DMS79 (cell line): ENCODE results near the gene PAX7.

Source experiments
- DNase-seq: peaks from one replicate; lab custom pipeline; 2025; lab: John Stamatoyannopoulos, UW

PAX7 gene

DNA sequence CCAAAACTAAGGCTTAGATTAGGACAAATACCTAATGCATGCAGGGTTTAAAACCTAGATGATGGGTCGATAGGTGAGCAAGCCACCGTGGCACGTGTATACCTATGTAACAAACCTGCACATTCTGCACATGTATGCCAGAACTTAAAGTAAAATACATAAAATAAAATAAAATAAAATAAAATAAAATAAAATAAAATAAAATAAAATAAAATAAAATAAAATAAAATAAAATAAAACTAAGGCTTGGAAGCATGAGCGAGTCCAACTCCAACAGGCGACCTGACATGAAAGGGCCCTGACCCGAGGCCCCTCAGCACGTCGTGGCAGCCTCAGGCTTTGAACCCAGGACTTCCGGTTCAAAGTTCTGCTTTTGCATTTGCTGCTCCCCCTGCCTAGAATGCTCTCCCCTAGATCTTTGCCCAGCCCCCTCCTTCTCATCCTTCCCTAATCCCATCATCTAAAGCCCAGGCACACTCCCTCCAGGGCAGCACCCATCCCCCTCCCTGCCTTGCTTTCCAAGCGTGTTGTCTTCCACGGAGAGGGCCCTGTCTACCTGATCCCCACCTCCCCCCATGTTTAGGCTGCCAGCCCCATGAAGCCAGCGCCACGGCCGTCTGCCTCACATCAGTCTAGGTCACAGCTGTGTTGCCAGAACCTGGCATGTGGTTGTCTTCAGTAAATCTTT, 164.5 kb downstream of the PAX7 start:
- DNase-seq: no peak

DNA sequence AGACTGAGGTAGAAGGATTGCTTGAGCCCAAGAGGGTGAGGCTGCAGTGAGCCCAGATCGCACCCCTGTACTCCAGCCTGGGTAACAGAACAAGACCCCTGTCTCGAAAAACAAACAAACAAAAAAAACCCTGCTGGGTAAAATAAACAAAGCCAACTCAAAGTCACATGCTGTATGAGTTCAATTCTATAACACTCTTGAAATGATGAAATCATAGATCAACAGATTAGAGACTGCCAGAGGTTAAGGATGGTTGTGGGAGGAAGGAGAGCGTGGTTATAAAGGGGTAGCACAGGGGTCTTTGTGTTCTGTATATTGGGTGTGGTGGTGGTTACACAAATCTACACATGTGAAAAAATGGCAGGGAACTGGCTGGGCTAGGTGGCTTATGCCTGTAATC, 166.3 kb downstream of the PAX7 start:
- DNase-seq: no peak
